Heart left ventricle (tissue), 16 donors: Measurements from ENCODE around the gene STAB1. TPM values are rescaled to one million over a fixed set of nuclear protein-coding genes. Genes with fewer than 3 reads are reported as not detected.
A peak's percentile ranks its signal among the peaks of the same experiment; 100 is the strongest.

Source experiments
- ATAC-seq, 4 donors: fragments of 200-7000 bp; cut with Tn5 transposase; one replicate each; pipeline ENCODE4 v1.9.1; 2020 to 2022; ENCODE audit warnings: moderate library complexity in 4 of 4, mild to moderate bottlenecking in 3 of 4, moderate number of reproducible peaks in 1 of 4
- DNase-seq, 5 donors: peaks; one replicate each; pipeline ENCODE4 v3.0.0-alpha.2; 2020
- H3K27ac ChIP-seq, 12 donors: fragments of 200-600 bp; sonication (generic) in 4 of 12; one replicate each; pipeline versions ENCODE4 v1.5.0 to v1.8.0; 2016 to 2022; ENCODE audit warnings: mild to moderate bottlenecking in 2 of 12
- H3K27me3 ChIP-seq, 9 donors: fragments of 200-600 bp; sonication (generic) in 2 of 9; one replicate each; pipeline versions ENCODE4 v1.5.1 to v1.8.0; 2016 to 2022; ENCODE audit warnings: mild to moderate bottlenecking in 3 of 9
- H3K36me3 ChIP-seq, 9 donors: fragments of 200-600 bp; sonication (generic) in 2 of 9; one replicate each; pipeline versions ENCODE4 v1.5.0 to v1.8.0; 2018 to 2022; ENCODE audit warnings: mild to moderate bottlenecking in 2 of 9
- H3K4me1 ChIP-seq, 12 donors: fragments of 200-600 bp; sonication (generic) in 4 of 12; one replicate each; pipeline versions ENCODE4 v1.5.0 to v1.8.0; 2016 to 2022; ENCODE audit warnings: mild to moderate bottlenecking in 3 of 12
- H3K4me3 ChIP-seq, 12 donors: fragments of 200-600 bp; sonication (generic) in 4 of 12; one replicate each; pipeline versions ENCODE4 v1.5.0 to v1.8.0; 2017 to 2022; ENCODE audit warnings: mild to moderate bottlenecking in 9 of 12, moderate library complexity in 4 of 12
- H3K9me3 ChIP-seq, 12 donors: fragments of 200-600 bp; sonication (generic) in 4 of 12; one replicate each; pipeline versions ENCODE4 v1.5.0 to v1.8.0; 2016 to 2022; ENCODE audit warnings: mild to moderate bottlenecking in 1 of 12
- POLR2A ChIP-seq, 2 donors: fragments of 450-650 bp; IDR thresholded peaks; one replicate each; pipeline ENCODE4 v1.6.1; 2017; ENCODE audit warnings: antibody characterized with exemption in 2 of 2, mild to moderate bottlenecking in 2 of 2, moderate library complexity in 2 of 2
- WGBS, 4 donors: extraction: QIAGEN DNeasy Blood & Tissue Kit in 2 of 4; methylation state at CpG; one replicate each; pipeline versions ENCODE4 v1.1.5 to v1.1.7; 2013 to 2018; 5-methylcytosine and 5-hydroxymethylcytosine counted together
- intact Hi-C, 10 donors: fragments of 100-400 bp; cut with DNase I; formaldehyde crosslinking; loops; one replicate each; pipeline versions ENCODE4 v1.11.1 to v1.14.2; 2022
- polyA plus RNA-seq, 2 donors: library from polyadenylated mRNA; stranded (reverse); fragments of 200-250 nt; gene quantifications; one replicate each; pipeline ENCODE4 v1.2.3, GENCODE V29; 2013
- total RNA-seq, 9 donors: library from RNA; depleted of rRNA in 2 of 9; stranded (reverse); fragments of >200 nt in 2 of 9; fragmentation: NEBNext Ultra II Directional in 3 of 9; extraction: Animal tissue kit (Norgen Biotek cat#: 25700) in 3 of 9; gene quantifications; one replicate each; pipeline versions ENCODE4 v1.1.0 to v1.2.4, GENCODE V29; 2016 to 2023
- TF ChIP-seq, protein P1 (sequence below), 12 donors: fragments of 200-600 bp; sonication (generic) in 4 of 12; IDR thresholded peaks; one replicate each; pipeline versions ENCODE4 v1.5.0 to v1.8.0; 2018 to 2022; ENCODE audit warnings: antibody characterized with exemption in 12 of 12, mild to moderate bottlenecking in 5 of 12
- donor health status: ischemic (EF 13 %, LVEDD 7.1; RV severe dilation, severe dysfunction).
- donor health status: healthy with polysubstance abuse.
- donor health status: DM: no; HTN: yes; CAD: no.
- donor health status: DM: no; HTN: no; CAD: no.
- donor health status: ischemic (EF 25% LVEDD 6.9; RV normal size, moderate dysfunction).
- donor health status: ischemic (EF 25% LVEDD 5.7; RV mildly dilated, moderate dysfunction).
- donor health status: healthy.
- donor health status: DM: yes; HTN: yes; CAD: no.
- donor health status: ischemic (EF 35%, LVEDD 5.7; RV mildly dilated, moderate dysfunction).
- donor health status: nonischemic (EF 11% LVEDD 7.7; RV severe dilation, severe dysfunction).
- donor health status: DM: yes; HTN: yes; CAD: no.
- donor health status: PGD.
- donor health status: ischemic (EF 29% LVEDD 5.4; RV normal size, mild dysfunction).
- donor health status: nonischemic (EF 23%, LVEDD 6.1; RV moderate dilation, normal function).

Gene STAB1
- total and polyA plus RNA-seq, 11 donors, result 34.1 to 351 (median 50.6) TPM

DNA sequence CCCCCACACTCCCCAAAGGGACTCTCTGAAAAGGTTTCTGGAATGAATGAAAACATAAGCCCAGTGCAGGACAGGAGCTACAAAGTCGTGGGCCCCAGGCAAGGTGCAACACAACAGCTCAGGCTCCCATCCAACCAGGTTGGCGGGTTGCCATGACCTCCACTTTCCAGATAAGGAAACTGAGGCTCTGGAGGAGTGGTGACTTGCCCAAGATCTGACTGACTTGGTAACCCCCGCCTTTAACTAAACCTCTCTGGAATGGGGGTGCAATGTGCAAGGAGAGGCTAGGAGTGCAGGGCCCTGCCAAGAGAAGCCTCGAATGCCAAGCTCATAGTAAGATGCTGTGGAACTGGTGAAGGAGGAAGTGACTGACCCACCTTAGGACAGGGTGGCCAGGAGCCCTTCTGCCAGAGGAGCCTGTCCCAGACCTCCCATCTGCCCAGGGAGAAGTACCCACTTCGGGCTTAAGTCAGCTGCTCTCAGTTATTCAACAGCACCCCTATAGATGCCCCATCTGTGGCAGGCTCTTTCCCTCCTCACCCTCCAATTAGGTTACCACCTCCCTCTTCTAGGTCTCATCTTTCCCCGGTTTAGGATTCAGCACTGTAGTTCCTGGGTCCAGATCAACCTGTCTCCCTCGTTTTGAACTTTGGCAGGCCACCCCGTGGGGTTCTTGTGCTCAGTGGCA, 40.7 kb upstream of the STAB1 start:
- WGBS, 4 donors, result 38 to 44% (median 40%) methylated on average over 6 to 8 of the region's 8 CpGs
- intact Hi-C loops, result loop anchor here in 1 of 10 donors (10.0 kb wide), 1 partner anchor 230 kb away; the partner anchor contains the start of genes GNL3 and PBRM1
- ATAC-seq (no peak), DNase-seq (peak in 3 of 5 donors; percentile 64 to 71 (median 70))
- Histone ChIP-seq H3K27ac (peak overlapping the region; percentile 85 to 99 (median 94)), H3K27me3 (no peaks in the 10 kb centered on the region), H3K4me1 (peaks cover 0 to 49% (median 24%) of the 10 kb centered on the region in 12 donors), H3K4me3 (peak overlapping the region in 10 of 12 donors; percentile 59 to 92 (median 84)), H3K9me3 (no peaks in the 10 kb centered on the region), H3K36me3 (peaks cover 0 to 42% (median 24%) of the 10 kb centered on the region in 9 donors)
- no peak for TF ChIP-seq POLR2A (IDR thresholded peaks at IDR 0.05)
- TF ChIP-seq, protein P1, sequence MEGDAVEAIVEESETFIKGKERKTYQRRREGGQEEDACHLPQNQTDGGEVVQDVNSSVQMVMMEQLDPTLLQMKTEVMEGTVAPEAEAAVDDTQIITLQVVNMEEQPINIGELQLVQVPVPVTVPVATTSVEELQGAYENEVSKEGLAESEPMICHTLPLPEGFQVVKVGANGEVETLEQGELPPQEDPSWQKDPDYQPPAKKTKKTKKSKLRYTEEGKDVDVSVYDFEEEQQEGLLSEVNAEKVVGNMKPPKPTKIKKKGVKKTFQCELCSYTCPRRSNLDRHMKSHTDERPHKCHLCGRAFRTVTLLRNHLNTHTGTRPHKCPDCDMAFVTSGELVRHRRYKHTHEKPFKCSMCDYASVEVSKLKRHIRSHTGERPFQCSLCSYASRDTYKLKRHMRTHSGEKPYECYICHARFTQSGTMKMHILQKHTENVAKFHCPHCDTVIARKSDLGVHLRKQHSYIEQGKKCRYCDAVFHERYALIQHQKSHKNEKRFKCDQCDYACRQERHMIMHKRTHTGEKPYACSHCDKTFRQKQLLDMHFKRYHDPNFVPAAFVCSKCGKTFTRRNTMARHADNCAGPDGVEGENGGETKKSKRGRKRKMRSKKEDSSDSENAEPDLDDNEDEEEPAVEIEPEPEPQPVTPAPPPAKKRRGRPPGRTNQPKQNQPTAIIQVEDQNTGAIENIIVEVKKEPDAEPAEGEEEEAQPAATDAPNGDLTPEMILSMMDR (IDR thresholded peaks at IDR 0.05), result no peak

DNA sequence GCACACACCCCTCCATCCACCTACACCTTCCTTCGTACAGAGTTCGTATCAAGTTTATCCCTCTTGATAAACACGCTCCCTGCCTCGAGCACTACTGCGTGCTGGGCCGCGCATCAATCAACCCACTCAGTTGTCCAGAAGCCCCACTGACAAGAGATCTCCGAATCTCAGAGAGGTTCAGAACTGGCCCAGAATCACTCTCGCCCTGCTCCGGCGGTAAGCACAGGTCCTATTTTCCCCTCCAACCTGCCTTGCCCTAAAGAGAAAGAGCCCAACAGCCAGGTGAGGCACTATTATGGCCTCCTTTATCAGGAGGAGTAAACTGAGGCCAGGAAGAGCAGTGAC, 40.2 kb upstream of the STAB1 start:
- Histone ChIP-seq H3K36me3 (peaks cover 0 to 46% (median 28%) of the 10 kb centered on the region in 9 donors), H3K27ac (peak overlapping the region; percentile 85 to 99 (median 94)), H3K9me3 (no peaks in the 10 kb centered on the region), H3K4me3 (peak overlapping the region; percentile 57 to 92 (median 81)), H3K4me1 (peaks cover 0 to 44% (median 24%) of the 10 kb centered on the region in 12 donors), H3K27me3 (no peaks in the 10 kb centered on the region)
- no peak for TF ChIP-seq POLR2A (IDR thresholded peaks at IDR 0.05)
- TF ChIP-seq, protein P1 (IDR thresholded peaks at IDR 0.05), result no peak
- 25 to 35% (median 31%) methylated on average over 10 to 11 of the region's 11 CpGs for WGBS, 4 donors
- DNase-seq (no peak), ATAC-seq (no peak)
- intact Hi-C loops, result loop anchor here in 2 of 10 donors (5.0 to 10.0 kb wide), 2 partner anchors 82 to 230 kb away; partner anchors contain the start of genes GNL3 (in 1 of the 2), PBRM1 (in 1 of the 2) and UQCC5 (in 1 of the 2)

DNA sequence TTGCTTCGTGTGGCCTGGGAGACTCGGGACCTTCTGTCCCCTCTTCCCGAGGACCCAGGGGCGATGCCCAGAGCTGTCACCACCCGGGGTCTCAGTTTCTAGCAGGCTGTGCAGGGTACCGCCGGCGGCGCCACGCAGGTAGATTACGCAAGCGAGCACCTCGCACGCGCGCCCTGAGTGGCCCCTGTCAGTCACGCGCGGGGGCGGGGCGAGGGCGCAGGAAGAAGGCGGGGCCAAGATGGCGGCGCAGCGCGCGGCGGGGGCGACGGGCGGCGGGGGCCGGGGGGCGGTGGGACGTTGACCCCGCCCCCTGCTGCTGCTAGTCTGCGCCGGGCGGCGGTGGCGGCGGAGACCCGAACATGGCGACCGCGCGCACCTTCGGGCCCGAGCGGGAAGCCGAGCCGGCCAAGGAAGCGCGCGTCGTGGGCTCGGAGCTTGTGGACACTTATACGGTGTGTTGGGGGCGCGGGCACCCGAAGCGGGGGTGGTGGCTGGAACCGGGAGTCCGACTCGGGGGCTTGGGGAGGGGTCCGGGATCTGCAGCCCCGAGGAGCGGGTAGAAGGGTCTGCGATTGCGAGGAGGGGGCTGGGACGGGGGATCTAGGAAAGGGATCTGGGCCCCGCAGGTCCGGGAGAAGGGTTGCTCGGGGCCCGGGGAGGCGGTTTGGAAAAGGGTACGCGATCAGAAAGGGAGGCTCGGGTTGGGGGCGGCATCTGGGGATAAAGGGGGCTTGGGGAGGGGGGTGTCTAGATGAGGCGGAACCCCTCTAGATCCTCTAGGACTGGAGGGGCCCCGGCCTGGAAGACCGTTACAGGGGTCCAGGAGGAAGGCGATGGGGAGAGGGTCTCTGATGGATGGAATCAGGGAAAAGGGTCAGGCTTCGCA, 39.6 kb upstream of the STAB1 start, which contains the start of gene NISCH:
Gene NISCH (plus strand): TSS at position 322 of the 886 bp plus-strand sequence. CDS start 38 bp downstream, at position 360.
- DNase-seq (peak; percentile 92 to 96 (median 94)), ATAC-seq (peak; percentile 13 to 59 (median 36))
- TF ChIP-seq, protein P1 (IDR thresholded peaks at IDR 0.05), result peak in 1 of 12 donors; percentile 6
- TF ChIP-seq POLR2A (IDR thresholded peaks at IDR 0.05), result peak in 1 of 2 donors; percentile 66
- no peaks in the 10 kb centered on the region for H3K9me3 ChIP-seq
- peaks cover 0 to 48% (median 34%) of the 10 kb centered on the region in 9 donors for H3K36me3 ChIP-seq
- H3K27me3 ChIP-seq, result no peaks in the 10 kb centered on the region
- intact Hi-C loops, result loop anchor here in 2 of 10 donors (5.0 to 10.0 kb wide), 2 partner anchors 82 to 229 kb away; partner anchors contain the start of genes GNL3 (in 1 of the 2), PBRM1 (in 1 of the 2) and UQCC5 (in 1 of the 2)
- peaks cover 0 to 39% (median 23%) of the 10 kb centered on the region in 12 donors for H3K4me1 ChIP-seq
- 1 to 3% (median 1%) methylated on average over 34 to 86 of the region's 86 CpGs for WGBS, 4 donors
- peak within 1 kb of the TSS; percentile 57 to 92 (median 81) for H3K4me3 ChIP-seq
- peak within 1 kb of the TSS; percentile 85 to 99 (median 94) for H3K27ac ChIP-seq
